ENCODE measurements around the gene RBM10. TPM values are rescaled to one million over a fixed set of nuclear protein-coding genes. Genes with fewer than 3 reads are reported as not detected.

RBM10 gene
- total RNA-seq, 4 donors from 2014 or later = 26.5 to 43.0 (median 35.2) TPM

GRCh38 chrX:47224896-47225290 lies 79.9 kb downstream of the RBM10 start:
- Histone ChIP-seq H3K9me3 (no peaks in the 10 kb centered on the region), H3K27ac (no peak overlapping the region), H3K36me3 (peaks cover 43 to 52% of the 10 kb centered on the region in 2 donors), H3K4me3 (replicated peaks in 1 of 3) (no peak overlapping the region), H3K27me3 (no peaks in the 10 kb centered on the region), H3K4me1 (peaks cover 0 to 10% of the 10 kb centered on the region in 2 donors)
- DNase-seq = no peak
- intact Hi-C loops (cut with DNase I) = loop anchor here (10.0 kb wide), 1 partner anchor 140 kb away; no protein-coding TSS in a partner anchor
- TF ChIP-seq POLR2A (IDR thresholded peaks at IDR 0.05) (no peak), CTCF (IDR thresholded peaks at IDR 0.05) (no peak)
- 91 to 100% methylated on average over 2 to 4 of the region's 4 CpGs for WGBS, 2 donors

- no peak overlapping the region for H3K4me3 ChIP-seq (replicated peaks in 1 of 3)
- intact Hi-C loops (cut with DNase I) = loop anchor here (10.0 kb wide), 1 partner anchor 139 kb away; no protein-coding TSS in a partner anchor
- TF ChIP-seq POLR2A (IDR thresholded peaks at IDR 0.05) = no peak
- TF ChIP-seq CTCF (IDR thresholded peaks at IDR 0.05) = no peak
- H3K9me3 ChIP-seq = no peaks in the 10 kb centered on the region
- no peak for DNase-seq
- no peaks in the 10 kb centered on the region for H3K4me1 ChIP-seq
- WGBS, 2 donors = 88% methylated on average over 4 to 5 of the region's 6 CpGs
- no peaks in the 10 kb centered on the region for H3K27me3 ChIP-seq
- peaks cover 43 to 52% of the 10 kb centered on the region in 2 donors for H3K36me3 ChIP-seq
- H3K27ac ChIP-seq = no peak overlapping the region
These were observed 81.0 kb downstream of the RBM10 start for GRCh38 chrX:47226071-47226470.

- WGBS, 2 donors = 90 to 94% methylated on average over 1 to 15 of the region's 19 CpGs
- Histone ChIP-seq H3K4me1 (no peaks in the 10 kb centered on the region), H3K36me3 (peaks cover 43 to 52% of the 10 kb centered on the region in 2 donors), H3K9me3 (no peaks in the 10 kb centered on the region), H3K27me3 (no peaks in the 10 kb centered on the region), H3K27ac (no peak overlapping the region), H3K4me3 (replicated peaks in 1 of 3) (no peak overlapping the region)
- TF ChIP-seq CTCF (IDR thresholded peaks at IDR 0.05) (no peak), POLR2A (IDR thresholded peaks at IDR 0.05) (no peak)
- no peak for DNase-seq
- intact Hi-C loops (cut with DNase I) = loop anchor here (10.0 kb wide), 1 partner anchor 138 kb away; no protein-coding TSS in a partner anchor
These were observed 81.7 kb downstream of the RBM10 start for GRCh38 chrX:47226531-47227333.

- DNase-seq = no peak
- Histone ChIP-seq H3K4me1 (peaks cover 0 to 2% of the 10 kb centered on the region in 2 donors), H3K36me3 (peaks cover 43 to 52% of the 10 kb centered on the region in 2 donors), H3K4me3 (replicated peaks in 1 of 3) (no peak overlapping the region), H3K27ac (no peak overlapping the region), H3K27me3 (no peaks in the 10 kb centered on the region), H3K9me3 (no peaks in the 10 kb centered on the region)
- TF ChIP-seq CTCF (IDR thresholded peaks at IDR 0.05) (no peak), POLR2A (IDR thresholded peaks at IDR 0.05) (no peak)
- WGBS, 2 donors = 79 to 96% methylated on average over 5 to 9 of the region's 9 CpGs
- intact Hi-C loops (cut with DNase I) = loop anchor here (10.0 kb wide), 1 partner anchor 138 kb away; no protein-coding TSS in a partner anchor
These were observed 82.2 kb downstream of the RBM10 start for GRCh38 chrX:47227334-47227583.

GRCh38 chrX:47228550-47229270 lies 83.7 kb downstream of the RBM10 start:
- H3K4me1 ChIP-seq = peaks cover 0 to 6% of the 10 kb centered on the region in 2 donors
- no peaks in the 10 kb centered on the region for H3K27me3 ChIP-seq
- TF ChIP-seq CTCF (IDR thresholded peaks at IDR 0.05) (no peak), POLR2A (IDR thresholded peaks at IDR 0.05) (no peak)
- no peak for DNase-seq
- H3K4me3 ChIP-seq (replicated peaks in 1 of 3) = no peak overlapping the region
- intact Hi-C loops (cut with DNase I) = loop anchor here (10.0 kb wide), 1 partner anchor 136 kb away; no protein-coding TSS in a partner anchor
- no peaks in the 10 kb centered on the region for H3K9me3 ChIP-seq
- no peak overlapping the region for H3K27ac ChIP-seq
- 93 to 99% methylated on average over 10 to 11 of the region's 12 CpGs for WGBS, 2 donors
- H3K36me3 ChIP-seq = peaks cover 43 to 45% of the 10 kb centered on the region in 2 donors
